ENCODE measurements around the gene PHAF1.

The PHAF1 gene

DNA sequence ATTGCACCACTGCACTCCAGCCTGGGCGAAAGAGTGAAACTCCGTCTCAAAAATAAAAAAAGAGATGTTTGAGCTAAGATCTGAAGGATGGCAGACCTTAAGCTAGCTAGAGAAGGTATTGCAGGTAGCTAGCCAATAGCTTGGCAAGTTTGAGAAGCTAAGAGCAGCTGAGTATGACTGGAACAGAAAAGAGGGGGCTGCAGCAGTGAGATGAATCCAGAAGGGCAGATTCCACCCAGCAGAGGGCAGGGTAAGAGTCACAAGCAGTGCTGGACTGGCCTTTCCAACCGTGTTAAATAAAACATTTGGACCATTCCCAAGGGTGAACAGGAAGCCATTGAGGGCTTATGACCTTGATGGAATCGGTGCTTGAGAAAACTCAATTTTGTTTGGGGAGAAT is 5.7 kb upstream of the PHAF1 start:
- no peak for DNase-seq (ENCODE audit: low read depth)
- no peak overlapping the region for H3K4me3 ChIP-seq (ENCODE audit: low read length)
- TF ChIP-seq, protein P1, sequence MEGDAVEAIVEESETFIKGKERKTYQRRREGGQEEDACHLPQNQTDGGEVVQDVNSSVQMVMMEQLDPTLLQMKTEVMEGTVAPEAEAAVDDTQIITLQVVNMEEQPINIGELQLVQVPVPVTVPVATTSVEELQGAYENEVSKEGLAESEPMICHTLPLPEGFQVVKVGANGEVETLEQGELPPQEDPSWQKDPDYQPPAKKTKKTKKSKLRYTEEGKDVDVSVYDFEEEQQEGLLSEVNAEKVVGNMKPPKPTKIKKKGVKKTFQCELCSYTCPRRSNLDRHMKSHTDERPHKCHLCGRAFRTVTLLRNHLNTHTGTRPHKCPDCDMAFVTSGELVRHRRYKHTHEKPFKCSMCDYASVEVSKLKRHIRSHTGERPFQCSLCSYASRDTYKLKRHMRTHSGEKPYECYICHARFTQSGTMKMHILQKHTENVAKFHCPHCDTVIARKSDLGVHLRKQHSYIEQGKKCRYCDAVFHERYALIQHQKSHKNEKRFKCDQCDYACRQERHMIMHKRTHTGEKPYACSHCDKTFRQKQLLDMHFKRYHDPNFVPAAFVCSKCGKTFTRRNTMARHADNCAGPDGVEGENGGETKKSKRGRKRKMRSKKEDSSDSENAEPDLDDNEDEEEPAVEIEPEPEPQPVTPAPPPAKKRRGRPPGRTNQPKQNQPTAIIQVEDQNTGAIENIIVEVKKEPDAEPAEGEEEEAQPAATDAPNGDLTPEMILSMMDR (IDR thresholded peaks at IDR 0.05; ENCODE audit: insufficient read depth, low read depth, low read length, missing control alignments) = peak; percentile 22

DNA sequence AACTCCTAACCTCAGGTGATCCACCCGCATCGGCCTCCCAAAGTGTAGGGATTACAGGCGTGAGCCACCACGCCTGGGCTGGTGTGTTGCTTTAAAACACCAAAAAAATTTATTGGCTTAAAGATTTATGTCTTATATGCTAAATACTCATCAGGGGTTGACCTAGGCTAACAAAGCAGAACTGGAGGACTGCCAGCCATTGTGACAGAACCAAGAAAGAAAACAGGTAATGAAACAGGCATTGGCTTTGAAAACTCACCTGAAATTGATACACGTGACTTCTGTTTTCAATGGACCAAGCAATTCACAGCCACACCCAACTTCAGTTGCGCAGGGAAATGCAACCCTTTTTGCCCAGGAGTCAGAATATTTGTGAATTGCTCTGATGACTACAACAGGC is 4.9 kb upstream of the PHAF1 start:
- TF ChIP-seq, protein P1 (IDR thresholded peaks at IDR 0.05; ENCODE audit: insufficient read depth, low read depth, low read length, missing control alignments) = no peak
- DNase-seq (ENCODE audit: low read depth) = peak; percentile 71
- H3K4me3 ChIP-seq (ENCODE audit: low read length) = no peak overlapping the region

DNA sequence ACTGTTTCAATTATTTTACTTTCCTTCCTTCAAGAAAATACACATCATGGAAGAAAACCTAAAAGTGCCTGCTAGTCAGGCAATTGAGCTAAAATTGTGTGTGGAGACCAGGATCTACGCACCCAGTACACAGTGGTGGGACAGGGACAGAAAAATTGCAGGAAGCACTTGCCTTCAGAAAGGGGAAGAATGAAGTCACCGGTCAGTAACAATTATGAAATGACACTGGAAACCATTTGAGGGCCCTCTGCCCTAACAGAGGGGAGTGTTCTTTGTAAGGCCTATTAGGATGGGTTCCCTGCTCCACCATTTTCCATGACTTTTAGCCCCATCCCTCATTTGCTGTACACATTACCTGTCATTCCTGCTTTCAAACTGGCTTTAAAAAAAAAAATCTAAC is 4.5 kb upstream of the PHAF1 start:
- TF ChIP-seq, protein P1 (IDR thresholded peaks at IDR 0.05; ENCODE audit: insufficient read depth, low read depth, low read length, missing control alignments) = no peak
- DNase-seq (ENCODE audit: low read depth) = no peak
- no peak overlapping the region for H3K4me3 ChIP-seq (ENCODE audit: low read length)

DNA sequence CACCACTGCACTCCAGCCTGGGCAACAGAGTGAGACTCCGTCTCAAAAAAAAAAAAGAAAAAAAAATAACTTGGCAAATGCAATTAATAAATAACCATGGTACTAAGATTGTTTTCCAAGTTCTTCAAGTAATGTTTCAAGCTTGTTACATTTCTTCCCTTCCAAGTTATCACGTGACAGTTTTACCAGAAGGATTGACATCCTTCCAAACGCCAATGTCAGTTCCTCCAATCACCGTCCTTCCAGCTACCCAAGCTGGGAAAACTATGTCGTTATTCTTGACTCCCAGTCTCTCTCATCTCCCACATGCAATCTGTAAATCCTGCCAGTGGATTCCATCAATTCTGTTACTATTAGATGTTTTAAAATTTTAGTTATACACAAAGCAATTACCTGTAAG is 3.9 kb upstream of the PHAF1 start:
- no peak for DNase-seq (ENCODE audit: low read depth)
- no peak overlapping the region for H3K4me3 ChIP-seq (ENCODE audit: low read length)
- TF ChIP-seq, protein P1 (IDR thresholded peaks at IDR 0.05; ENCODE audit: insufficient read depth, low read depth, low read length, missing control alignments) = no peak

DNA sequence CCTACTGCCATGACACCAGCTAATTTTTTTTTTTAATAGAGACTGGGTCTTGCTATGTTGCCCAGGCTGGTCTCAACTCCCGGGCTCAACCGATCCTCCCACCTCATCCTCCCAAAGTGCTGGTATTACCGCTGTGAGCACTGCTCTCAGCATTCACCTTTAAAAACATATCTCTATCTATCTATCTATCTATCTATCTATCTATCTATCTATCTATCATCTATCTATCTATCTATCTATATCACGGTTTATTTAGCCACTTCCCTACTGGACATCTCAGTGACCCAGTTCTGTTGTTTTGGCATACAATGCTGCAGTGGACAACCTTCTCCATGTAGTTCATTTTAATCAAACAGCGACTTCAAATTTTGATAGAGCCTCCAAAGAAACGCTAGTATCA is 1.3 kb upstream of the PHAF1 start:
- DNase-seq (ENCODE audit: low read depth) = no peak
- no peak overlapping the region for H3K4me3 ChIP-seq (ENCODE audit: low read length)
- TF ChIP-seq, protein P1 (IDR thresholded peaks at IDR 0.05; ENCODE audit: insufficient read depth, low read depth, low read length, missing control alignments) = no peak

DNA sequence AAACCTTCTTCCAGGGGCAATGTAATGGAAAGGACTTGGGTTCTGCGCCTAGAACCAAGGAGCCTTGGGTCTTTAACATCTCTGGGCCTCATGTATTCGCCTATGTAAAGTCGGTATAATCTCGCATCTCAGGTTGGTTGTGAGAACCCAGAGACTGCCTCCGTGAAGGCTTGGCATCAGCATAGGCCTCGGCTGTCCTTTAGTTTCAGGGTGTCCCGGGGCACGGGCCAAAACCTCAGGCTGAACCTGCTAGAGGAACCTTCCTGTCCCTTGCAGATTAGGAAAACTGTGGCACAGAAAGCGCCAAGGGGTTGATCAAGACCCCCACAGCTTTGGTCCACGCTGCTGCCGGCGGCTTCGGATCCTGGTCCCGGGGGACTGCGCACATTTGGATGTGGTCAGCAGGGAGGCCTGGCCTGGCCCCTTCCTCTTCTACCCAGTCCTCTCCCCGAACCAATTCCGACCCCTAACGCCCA is 772 bp upstream of the PHAF1 start:
- TF ChIP-seq, protein P1 (IDR thresholded peaks at IDR 0.05; ENCODE audit: insufficient read depth, low read depth, low read length, missing control alignments) = no peak
- H3K4me3 ChIP-seq (ENCODE audit: low read length) = peak overlapping the region; percentile 96
- DNase-seq (ENCODE audit: low read depth) = no peak

DNA sequence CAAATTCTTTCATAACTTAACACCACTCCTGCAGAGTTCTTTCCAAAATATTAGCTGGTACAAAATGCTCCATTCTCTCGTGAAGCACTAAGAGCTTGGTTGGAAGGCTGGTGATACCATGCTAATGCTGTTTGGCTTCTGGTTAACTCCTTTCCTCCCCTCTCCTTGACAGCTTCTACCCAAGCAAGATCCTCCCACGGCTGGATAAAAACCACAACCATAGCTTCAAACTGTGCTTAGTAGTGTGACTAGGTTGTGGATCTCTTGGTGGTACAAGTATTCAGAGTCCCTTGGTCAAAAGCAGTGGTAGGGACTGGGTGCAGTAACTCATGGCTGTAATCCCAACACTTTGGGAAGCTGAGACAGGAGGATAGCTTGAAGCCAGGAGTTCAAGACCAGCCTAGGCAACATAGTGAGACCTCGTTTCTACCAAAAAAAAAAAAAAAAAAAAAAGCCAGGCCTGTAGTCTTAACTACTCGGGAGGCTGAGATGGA is 2.3 kb downstream of the PHAF1 start:
- no peak for DNase-seq (ENCODE audit: low read depth)
- TF ChIP-seq, protein P1 (IDR thresholded peaks at IDR 0.05; ENCODE audit: insufficient read depth, low read depth, low read length, missing control alignments) = no peak
- H3K4me3 ChIP-seq (ENCODE audit: low read length) = no peak overlapping the region
